Omental fat pad (tissue), 4 donors: Measurements from ENCODE around the gene RXFP4. TPM values are rescaled to one million over a fixed set of nuclear protein-coding genes. Genes with fewer than 3 reads are reported as not detected.

Experiments
- ATAC-seq: fragments of 150-250 bp; one replicate; pipeline ENCODE4 v1.9.1; 2016; ENCODE audit warnings: mild to moderate bottlenecking, moderate library complexity; ENCODE audit not compliant: low FRiP score
- DNase-seq: peaks from one replicate; pipeline ENCODE4 v3.0.0-alpha.2; 2019; ENCODE audit warnings: low spot score
- total RNA-seq, 4 donors: library from RNA; depleted of rRNA; stranded (reverse); fragments of >200 nt; gene quantifications; one replicate each; pipeline ENCODE4 v1.1.0, GENCODE V29; 2016
- TF ChIP-seq, protein P1 (sequence below), 3 donors: fragments of 450-650 bp; IDR thresholded peaks; one replicate each; pipeline ENCODE4 v1.5.1; 2016 to 2017; ENCODE audit warnings: antibody characterized with exemption in 3 of 3, mild to moderate bottlenecking in 3 of 3, moderate library complexity in 2 of 3

Gene RXFP4
- total RNA-seq, 4 donors from 2014 or later = not detected

DNA sequence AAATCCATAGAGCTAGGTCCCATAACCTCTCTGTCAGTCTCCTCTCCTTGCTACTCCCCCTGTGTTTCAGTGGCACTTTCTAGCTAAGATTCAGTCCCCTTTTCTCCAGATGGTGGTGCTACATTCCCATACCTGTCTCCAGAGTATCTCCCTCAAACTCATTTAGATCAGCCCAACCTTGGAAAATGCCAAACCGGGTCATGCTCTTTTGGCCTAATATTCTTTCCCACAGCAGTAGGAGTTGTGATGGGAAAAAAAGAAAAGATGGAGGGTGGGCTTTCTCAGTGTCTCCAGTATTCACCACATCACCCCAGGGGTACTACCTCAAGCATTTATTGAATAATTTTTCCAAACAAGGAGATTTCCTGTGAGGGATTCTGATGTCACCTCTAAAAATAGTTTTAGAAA lies 3.2 kb upstream of the RXFP4 start:
- DNase-seq (no peak), ATAC-seq (no peak)
- TF ChIP-seq, protein P1, sequence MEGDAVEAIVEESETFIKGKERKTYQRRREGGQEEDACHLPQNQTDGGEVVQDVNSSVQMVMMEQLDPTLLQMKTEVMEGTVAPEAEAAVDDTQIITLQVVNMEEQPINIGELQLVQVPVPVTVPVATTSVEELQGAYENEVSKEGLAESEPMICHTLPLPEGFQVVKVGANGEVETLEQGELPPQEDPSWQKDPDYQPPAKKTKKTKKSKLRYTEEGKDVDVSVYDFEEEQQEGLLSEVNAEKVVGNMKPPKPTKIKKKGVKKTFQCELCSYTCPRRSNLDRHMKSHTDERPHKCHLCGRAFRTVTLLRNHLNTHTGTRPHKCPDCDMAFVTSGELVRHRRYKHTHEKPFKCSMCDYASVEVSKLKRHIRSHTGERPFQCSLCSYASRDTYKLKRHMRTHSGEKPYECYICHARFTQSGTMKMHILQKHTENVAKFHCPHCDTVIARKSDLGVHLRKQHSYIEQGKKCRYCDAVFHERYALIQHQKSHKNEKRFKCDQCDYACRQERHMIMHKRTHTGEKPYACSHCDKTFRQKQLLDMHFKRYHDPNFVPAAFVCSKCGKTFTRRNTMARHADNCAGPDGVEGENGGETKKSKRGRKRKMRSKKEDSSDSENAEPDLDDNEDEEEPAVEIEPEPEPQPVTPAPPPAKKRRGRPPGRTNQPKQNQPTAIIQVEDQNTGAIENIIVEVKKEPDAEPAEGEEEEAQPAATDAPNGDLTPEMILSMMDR (IDR thresholded peaks at IDR 0.05) = no peak

DNA sequence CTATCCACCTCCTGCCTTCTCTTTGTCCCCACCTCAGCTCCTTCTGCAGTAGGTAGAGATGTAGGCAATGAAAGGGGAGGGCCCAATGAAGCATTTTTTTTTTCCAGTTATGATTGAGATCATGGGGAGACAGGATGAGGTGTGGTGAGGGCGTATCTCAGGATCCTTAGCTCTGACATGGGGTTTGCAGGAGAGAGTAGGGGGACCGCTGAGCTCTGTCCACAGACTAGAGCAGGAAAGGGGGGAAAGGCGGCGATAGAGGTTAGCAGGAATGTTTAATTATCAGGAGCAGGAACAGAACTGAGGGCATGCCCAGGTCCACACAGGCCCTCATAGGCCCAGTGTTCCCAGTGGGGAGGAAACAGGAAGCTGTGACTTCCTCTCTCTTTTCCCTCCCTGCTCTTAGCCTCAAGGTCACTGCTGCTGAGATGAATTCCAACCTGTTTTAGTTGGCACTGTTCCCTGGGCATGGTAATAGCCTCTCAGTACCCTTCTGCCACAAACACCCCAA lies 901 bp upstream of the RXFP4 start:
- ATAC-seq (no peak), DNase-seq (no peak)
- TF ChIP-seq, protein P1 (IDR thresholded peaks at IDR 0.05) = no peak

DNA sequence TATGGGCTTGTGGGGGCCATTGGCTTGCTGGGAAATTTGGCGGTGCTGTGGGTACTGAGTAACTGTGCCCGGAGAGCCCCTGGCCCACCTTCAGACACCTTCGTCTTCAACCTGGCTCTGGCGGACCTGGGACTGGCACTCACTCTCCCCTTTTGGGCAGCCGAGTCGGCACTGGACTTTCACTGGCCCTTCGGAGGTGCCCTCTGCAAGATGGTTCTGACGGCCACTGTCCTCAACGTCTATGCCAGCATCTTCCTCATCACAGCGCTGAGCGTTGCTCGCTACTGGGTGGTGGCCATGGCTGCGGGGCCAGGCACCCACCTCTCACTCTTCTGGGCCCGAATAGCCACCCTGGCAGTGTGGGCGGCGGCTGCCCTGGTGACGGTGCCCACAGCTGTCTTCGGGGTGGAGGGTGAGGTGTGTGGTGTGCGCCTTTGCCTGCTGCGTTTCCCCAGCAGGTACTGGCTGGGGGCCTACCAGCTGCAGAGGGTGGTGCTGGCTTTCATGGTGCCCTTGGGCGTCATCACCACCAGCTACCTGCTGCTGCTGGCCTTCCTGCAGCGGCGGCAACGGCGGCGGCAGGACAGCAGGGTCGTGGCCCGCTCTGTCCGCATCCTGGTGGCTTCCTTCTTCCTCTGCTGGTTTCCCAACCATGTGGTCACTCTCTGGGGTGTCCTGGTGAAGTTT lies 550 bp downstream of the RXFP4 start:
- ATAC-seq (peak; percentile 7), DNase-seq (no peak)
- TF ChIP-seq, protein P1 (IDR thresholded peaks at IDR 0.05) = no peak

DNA sequence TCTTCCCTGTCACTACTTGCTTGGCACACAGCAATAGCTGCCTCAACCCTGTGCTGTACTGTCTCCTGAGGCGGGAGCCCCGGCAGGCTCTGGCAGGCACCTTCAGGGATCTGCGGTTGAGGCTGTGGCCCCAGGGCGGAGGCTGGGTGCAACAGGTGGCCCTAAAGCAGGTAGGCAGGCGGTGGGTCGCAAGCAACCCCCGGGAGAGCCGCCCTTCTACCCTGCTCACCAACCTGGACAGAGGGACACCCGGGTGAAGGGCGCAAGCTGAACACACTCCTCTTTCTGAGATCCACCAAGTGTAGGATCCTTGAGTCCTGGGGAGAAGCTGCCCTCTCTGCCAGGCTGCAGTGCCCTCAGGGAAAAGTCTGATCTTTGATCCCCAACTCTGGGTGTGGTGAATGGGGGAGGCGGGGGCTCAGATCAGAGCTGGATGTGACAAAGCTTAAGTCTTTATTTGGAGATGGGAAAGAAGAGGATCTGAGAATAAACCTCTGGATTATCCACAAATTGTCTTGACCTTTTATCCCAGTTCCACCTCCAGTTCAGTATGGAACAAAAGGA lies 1.2 kb downstream of the RXFP4 start:
- ATAC-seq = no peak
- TF ChIP-seq, protein P1 (IDR thresholded peaks at IDR 0.05) = no peak
- no peak for DNase-seq

DNA sequence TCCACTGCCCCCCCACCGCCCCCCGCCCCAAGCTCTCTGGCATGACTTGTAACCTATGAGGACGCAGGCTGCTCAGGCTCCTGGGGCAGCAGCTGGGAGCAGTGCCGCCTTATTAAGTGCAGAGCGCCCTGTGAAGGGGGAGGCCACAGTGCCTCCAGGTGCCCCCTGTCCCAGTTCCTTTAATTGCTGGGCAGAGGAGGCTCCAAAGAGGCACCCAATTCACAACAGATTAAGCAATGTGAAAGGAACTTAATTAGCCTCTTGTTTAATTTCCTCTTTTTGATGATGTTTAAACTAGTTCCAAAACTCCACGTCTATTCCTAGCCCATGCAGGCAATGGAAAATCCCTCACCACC lies 3.0 kb downstream of the RXFP4 start:
- ATAC-seq = no peak
- DNase-seq = no peak
- TF ChIP-seq, protein P1 (IDR thresholded peaks at IDR 0.05) = no peak

DNA sequence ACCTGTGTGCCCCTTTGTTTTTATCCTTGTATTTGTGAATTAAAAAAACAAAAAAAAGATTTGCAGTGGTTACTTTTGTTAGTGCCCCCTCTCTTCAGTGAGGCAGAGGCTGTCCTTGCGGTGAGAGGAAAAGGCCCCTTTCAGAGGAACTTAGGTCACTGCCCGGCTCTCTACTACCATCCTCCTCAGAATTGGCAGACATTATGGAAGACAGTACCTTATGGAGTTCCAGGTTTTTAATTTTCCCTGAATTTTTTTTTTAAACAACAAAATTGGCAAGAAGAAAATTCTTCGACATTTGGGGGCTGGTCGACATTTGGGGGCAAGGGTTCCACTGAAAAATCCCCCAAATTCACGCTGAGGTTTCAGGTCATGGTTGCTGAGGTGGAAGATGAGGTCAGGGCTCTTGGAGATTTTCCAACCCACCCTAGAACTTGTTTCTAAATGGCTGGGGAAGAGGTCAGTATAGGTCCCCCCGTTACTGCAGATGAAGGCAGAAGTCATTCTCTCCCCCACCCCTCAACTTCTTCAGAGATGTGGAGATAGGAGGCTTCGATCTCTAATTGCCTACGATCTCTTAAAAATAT lies 5.3 kb downstream of the RXFP4 start:
- ATAC-seq = no peak
- TF ChIP-seq, protein P1 (IDR thresholded peaks at IDR 0.05) = no peak
- no peak for DNase-seq
